EH (cell line): ENCODE data around the gene DCBLD2.

Source experiments
- DNase-seq: peaks from one replicate; pipeline ENCODE4 v3.0.0-alpha.2; 2015; ENCODE audit warnings: low read depth

DCBLD2 gene, protein sequence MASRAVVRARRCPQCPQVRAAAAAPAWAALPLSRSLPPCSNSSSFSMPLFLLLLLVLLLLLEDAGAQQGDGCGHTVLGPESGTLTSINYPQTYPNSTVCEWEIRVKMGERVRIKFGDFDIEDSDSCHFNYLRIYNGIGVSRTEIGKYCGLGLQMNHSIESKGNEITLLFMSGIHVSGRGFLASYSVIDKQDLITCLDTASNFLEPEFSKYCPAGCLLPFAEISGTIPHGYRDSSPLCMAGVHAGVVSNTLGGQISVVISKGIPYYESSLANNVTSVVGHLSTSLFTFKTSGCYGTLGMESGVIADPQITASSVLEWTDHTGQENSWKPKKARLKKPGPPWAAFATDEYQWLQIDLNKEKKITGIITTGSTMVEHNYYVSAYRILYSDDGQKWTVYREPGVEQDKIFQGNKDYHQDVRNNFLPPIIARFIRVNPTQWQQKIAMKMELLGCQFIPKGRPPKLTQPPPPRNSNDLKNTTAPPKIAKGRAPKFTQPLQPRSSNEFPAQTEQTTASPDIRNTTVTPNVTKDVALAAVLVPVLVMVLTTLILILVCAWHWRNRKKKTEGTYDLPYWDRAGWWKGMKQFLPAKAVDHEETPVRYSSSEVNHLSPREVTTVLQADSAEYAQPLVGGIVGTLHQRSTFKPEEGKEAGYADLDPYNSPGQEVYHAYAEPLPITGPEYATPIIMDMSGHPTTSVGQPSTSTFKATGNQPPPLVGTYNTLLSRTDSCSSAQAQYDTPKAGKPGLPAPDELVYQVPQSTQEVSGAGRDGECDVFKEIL

DNA sequence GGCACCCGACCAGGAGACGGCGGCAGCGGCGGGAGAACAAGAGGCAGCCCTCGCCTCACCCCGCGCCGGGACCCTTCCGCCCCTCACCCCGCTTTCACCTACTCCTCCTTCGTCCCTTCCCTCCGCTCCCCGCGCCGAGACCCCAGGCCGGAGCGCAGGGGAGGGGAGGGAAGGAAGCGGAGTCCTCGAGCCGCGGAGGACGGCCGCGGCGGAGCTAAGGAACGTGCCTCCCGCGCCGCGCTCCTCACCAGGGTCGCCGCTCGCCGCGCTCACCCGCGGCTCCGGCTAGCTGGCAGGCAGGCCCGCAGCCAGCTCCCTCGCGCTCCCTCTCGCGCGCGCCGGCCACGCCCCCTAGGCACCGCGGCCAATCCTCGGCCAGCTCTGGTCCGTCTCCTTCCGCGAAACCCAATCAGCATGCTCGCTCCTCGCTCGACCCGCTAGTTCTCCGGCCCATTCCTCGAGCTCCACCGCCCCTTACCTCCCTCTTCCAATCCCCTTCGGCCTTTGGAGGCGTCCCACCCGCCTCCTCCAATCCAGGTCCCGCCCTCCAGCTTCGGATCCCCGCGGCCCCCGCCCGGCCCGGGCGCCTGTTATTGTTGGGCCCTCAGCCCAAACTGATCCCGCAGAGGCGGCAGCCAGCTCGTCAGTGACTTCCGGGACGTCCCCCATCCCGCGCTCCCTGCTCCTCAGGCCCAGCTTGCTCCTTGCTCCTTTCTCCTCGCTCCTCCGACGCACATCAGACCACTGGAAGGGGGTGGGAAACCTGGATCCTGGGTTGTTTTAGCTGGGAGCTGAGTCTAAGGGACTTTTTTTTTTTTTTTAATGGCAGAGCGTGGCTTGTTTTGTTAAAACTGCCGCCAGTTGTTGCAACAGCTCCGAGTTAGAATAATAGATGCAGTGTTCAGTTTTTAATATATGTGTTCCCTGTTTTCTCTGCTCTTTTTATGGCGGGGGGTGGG, at the start of gene DCBLD2:
Gene DCBLD2 (minus strand): TSS at position 304 of the 959 bp plus-strand sequence. CDS start 369 bp downstream, outside the sequence.
- peak; percentile 100 for DNase-seq

DNA sequence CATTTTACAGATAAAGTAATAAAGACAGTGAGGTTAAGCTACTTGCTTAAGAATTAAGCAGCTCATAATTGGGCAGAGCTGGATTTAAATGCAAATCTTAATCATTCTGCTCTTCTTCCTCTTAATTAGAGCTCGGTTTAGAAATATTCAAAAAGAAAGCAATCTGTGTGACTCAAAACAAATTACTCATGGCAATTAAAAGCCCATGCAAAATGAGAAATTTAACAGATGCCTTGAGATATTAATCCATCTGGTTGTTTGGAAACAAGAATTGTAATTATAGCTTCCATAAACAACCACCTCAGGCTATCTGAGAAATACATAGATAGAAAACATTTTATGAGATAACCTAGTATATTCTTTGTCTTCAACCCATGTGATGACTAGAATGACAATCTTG, 44.2 kb upstream of the DCBLD2 start:
- DNase-seq: no peak

DNA sequence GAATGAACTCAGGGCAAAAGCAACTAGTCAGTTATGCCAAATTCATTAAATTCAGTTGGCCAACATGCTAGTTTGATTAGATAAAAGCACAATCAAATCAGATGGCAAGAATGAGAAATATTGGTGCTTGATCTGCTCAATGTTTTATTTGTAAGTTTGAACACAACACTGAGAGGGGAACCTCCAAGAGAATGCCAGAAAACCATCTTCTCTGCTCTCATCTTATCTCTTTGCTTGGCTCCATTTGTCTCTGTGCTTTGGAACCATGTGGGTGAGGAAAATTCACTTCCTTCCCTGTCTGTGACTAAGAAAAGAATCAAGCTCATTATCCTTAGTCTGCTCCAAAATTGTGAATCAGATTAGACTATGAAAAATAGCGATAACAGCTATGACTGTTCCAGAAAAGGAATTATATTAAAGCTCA, 43.6 kb upstream of the DCBLD2 start:
- DNase-seq: peak; percentile 49

DNA sequence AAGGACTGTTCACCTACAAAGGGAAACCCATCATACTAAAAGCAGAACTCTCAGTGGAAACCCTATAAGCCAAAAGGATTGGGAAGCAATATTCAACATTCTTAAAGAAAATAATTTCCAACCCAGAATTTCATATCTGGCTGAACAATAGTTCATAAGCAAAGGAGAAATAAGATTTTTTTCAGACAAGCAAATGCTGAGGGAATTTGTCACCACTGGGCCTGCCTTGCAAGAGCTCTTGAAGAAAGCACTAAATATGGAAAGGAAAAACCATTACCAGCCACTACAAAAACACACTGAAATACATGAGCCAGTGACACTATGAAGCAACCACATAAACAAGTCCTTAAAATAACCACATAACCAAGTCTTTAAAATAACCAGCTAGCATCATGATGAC, 28.9 kb upstream of the DCBLD2 start:
- DNase-seq: peak; percentile 28

DNA sequence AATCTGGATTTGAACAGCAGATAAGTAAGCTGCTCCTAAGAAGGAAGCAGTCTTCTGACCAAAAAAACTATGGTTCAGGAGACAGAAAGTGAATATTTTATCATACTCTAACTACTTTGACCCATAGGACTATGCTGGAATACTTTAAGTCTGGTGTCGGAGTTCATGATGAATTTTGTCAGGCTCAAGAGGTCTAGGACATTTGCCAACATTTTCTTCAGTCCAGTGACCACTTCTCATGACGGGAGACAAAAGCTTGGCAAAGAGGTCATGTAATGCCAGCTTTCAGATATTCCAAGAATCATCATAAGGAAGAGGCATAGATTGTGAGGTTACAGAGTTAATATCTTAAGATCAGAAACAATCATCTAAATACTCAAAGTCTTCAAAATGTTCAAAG, 20.5 kb upstream of the DCBLD2 start:
- no peak for DNase-seq

DNA sequence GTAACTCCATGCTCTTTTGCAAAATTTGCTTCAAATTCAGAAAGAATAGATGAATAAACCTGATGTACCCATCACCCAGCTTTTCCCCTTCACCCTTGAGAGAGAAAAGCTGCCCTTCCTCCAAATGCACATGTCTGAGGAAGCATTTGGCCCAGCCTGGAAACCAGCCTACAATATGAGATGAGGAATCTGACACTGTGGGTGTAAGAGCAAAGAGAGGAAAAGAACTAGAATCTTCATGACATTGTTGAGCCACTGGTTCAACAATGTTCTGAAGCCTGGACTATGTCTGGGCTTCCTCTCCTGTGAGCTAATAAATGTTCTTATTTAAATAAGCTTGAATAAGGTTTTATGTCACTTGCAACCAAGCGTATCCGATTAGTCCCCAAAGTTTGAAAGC, 18.7 kb upstream of the DCBLD2 start:
- no peak for DNase-seq

DNA sequence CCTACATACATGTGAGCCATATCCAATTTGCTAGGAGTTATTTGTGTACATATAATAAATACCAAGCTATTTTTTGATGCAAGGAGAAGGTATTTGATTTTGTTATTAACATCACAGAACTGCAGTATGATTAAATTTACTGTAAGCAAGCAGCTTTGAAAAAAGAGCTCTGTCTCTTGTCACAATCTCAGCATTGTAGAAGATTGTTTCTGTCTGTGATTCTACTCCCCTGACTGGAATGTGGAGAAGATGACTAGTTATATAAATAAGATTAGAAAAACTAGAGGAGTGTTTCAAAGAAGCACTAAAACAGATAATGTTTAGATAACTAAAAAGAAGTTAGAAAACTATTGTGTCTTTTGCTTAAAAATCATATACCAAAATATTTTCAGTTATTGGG, 17.1 kb upstream of the DCBLD2 start:
- peak; percentile 58 for DNase-seq

DNA sequence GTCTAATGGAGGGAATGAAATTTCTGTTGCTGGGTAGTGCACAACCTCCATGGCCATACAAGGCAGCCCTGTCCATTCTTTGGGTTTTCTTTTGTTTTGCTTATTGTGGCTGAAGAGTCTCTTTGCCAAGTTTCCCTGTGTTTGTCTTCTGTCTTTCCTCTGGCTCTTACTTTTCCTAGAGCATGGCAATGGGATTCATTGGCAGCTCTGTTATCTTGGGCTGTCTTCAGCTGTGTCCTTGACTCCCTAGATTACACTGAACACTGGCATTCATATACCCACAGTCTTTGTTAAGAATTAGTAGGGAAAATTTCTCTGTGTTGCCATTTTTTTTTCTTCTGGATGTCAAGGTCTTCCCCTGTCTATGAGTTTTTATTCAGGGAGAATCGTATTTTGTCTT, 16.1 kb upstream of the DCBLD2 start:
- peak; percentile 24 for DNase-seq

DNA sequence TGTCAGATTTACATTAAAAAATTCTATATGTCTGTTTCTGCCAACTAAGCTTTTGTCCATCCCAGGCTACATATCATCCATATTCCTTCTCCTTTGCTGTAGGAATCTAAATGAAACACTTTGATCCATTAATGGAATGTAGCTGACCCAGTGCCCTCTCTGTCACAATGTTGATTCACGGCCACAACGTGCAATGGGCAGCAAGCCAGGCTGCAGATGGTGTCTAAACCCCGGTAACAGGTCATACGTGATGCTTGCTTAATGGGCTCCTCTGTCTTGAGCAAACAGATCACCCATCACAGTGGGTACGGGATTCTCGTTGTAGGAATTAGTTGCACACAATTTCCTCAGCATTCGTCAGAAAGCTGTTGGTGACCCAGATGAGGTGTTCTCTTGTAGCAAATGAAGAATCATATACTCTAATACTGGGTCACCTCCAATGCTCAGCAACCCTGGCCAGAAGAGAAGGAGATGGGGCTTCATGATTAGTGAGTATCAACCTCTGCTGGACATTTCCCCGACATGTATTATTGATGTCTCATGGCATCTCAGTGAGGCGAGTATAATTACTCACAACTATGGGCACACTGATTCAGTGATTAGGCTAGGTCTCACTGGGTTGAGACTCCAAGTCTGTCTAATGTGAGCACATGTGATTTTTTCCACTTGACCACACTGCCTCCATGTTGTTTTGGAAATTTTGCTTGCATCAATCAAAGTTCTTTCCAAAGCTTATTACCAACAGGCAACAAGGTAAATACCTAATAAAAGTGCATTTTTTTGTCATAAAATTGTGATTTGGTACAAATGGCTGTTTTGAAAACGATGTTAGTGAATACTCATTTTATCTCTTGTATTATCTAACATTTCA, 12.9 kb upstream of the DCBLD2 start:
- no peak for DNase-seq

DNA sequence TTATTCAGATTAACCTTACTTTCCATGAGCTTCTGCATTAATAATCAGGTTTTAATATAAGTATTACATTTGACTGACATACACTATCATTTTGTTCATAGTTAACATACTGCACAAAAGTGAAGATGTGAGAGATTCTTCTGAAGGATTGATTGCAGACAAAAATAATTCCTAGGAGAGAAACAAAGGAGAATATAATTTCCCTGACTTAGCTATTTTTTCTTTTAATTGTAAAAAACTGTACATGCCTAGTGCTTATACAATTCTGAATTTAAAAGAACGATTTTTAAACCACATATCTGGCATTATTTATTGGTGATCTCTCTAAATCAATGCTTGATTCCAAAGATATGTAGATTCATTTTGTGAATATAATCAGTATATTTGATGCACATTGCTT, 11.0 kb upstream of the DCBLD2 start:
- DNase-seq: no peak

DNA sequence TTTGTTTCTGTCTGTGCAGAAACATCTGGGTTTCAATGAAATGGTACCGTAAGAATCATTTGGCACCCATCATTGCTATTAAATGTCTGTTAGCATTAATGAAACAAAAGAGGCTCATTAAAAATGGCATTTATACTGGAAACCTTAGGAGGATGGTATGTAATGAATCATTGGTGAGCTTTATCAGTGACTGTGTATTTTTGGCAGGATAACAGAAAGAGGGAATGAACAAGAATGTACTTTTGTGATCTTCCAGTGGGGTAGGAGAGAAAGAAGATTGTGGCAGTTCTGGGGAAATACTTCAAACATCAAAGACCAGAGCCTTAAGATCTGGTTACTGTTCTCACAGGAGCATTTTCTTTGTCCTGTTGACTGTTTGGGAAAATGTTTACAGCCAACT, 4.7 kb upstream of the DCBLD2 start:
- DNase-seq: peak; percentile 95

DNA sequence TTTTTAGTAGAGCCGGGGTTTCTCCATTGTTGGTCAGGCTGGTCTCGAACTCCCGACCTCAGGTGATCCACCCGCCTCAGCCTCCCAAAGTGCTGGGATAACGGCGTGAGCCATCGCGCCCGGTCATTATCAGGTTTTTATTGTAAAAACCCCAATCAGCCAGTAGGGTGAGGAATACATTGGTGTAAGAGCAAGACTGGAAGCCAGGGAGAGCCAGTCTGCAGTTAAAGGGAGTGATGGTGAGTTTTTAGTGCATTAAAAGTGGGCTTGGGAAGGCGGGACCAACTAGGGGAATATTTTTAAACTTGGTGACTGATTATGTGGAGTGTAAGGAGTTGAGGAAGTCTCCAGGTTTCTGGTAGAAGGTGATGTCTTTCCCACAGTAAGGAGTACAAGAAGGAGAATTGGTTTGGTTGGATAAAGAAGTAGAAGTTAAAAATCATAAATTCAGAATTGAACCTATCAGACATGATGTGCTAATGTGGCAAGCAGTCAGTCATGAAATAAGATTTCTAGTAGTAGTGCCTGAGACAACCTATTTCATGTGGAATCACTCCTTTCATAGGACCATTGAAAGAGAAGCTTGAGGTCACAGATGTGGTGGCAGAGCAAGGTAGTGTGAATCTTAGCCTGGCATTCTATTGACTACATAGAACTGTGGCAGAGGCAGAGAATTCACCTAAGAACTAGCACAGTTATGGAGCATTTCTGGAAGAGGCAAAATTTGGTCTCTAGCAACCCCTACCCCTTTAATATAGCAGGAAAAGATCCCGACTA, 2.4 kb upstream of the DCBLD2 start:
- no peak for DNase-seq

DNA sequence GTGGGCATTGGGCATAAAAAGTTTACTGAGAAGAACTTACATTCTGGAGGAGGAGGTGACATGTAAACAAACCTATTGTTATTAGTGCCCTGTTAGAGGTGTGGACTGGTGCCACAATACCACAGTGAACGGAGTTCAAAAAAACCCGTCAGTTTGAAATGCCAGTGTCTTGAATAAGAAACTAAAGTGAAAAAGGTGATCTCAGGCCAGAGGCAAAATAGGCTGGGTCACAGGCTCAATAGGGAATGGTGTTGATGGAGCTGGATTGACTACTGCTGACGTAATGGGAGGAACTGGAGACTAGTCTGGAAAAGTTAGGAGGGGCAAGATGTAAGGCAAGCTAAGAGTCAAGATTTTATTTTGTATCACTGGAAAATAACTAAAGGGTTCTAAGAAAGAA, 1.6 kb upstream of the DCBLD2 start:
- no peak for DNase-seq

DNA sequence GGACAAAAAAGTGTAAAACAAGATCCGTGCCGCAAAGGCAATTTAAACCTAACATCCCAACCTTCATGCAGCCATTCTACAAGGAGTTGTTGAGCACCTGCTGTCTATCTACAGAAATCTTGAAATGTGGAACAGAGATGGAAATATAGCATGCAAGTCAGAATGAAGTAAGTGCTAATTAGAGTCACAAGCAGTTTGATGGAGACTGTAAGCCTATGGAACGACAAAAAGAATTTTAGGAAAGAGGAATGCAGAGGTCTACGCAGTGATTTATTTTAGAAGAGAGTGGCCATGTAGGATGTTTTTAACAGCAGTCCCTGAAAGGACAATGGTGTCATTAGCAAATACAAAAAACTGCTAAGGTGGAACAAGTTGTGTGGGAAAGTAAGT, 851 bp upstream of the DCBLD2 start:
- DNase-seq: no peak

DNA sequence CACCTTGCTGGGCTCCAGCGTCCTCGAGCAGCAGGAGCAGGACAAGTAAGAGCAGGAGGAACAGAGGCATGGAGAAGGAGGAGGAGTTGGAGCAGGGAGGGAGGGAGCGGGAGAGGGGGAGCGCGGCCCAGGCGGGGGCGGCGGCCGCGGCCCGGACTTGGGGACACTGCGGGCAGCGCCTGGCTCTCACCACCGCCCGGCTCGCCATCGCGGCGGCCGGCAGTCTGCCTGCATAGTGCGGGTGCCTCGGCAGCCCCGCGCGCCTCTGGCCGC, 440 bp downstream of the DCBLD2 start:
- DNase-seq: peak; percentile 71

DNA sequence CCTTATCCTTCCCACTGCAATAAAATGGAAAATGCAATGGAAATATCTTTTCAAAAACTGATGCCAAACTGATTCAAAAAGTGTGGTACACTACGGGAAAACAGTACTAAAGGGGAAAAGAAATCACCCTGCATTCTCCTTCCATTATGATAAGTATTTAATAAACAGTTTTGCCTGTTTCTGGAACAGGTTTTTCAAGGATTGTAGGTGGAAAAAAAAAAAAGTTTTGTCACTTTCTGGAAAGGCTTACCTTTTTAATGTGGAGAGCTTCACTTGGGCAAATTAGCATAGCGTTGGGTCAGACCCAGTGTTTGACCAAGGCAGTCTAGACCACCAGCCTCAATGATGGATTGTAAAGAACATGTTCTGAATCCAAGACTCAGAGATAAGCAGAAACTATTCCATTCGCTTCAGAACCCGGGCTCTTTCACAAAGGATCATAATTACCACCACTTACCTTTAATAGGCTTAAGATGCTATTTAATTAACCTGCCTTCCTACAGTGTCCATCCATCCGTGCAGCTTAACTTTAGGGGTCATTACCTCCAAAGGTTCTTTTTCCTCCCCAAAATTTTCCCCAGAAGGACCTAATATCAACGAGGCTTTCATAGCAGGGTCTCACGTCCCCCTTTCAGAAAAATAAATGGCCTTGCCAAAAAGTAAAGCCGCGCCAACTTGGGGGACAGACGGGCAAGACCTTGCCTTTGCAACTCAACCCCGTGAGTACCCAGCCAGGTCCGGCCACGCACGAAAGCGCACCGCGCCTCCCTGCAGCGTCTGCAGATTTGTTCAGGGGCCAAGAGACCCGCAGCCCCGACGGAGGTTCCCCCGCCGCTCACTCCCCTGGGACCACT, 1.0 kb downstream of the DCBLD2 start:
- DNase-seq: no peak

DNA sequence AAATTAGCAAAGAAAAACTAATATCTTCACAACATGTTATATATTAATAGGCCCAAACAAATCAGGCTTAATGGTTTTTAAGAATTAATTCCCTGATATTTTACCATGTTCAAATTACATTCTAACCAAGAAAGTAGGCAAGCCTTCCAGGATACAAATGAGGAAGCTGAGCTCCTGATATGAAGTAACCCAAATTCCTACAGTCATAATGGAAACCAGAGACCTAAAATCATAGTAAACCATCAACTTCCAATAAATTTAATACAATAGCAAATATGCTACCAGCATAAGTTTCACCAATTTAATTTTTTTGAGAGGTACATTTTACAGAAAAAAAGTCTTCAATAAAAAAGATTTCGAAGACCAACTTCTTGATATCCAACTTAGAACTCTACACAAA, 3.8 kb downstream of the DCBLD2 start:
- peak; percentile 16 for DNase-seq

DNA sequence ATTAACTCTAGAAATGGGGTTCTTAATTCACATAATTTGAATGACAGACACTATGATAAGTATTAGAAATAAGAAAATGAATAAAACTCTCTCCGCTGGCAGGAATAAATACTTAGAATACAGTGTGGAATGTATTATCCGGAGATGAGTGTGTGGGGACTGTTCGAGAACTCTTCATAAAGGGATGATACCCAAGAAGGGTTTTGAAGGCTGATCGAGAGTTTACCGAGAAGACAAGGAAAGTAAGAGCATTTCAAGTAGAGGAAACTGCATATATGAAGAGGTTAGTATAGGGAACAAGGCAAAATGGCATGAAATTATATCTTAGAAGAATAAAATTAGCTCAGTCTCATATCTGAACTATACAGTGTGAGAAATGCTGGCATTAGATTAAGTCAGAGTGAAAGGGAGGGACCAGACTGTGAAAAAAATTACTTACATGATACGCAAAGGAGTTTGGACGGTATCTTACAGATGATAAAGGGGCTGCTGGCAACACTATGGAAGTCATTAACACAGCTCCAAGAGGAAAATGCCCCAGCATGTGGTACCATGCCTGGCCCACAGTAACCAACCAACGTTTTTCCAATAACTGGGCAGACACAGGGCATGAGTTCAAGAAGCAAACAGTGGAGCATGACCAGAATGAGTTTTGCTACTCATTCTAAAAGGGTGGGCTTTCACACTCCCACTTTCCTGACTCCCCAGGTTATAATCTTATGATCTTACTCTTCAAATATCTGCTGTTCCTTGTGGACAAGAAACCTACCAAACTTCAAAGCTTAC, 6.5 kb downstream of the DCBLD2 start:
- no peak for DNase-seq

DNA sequence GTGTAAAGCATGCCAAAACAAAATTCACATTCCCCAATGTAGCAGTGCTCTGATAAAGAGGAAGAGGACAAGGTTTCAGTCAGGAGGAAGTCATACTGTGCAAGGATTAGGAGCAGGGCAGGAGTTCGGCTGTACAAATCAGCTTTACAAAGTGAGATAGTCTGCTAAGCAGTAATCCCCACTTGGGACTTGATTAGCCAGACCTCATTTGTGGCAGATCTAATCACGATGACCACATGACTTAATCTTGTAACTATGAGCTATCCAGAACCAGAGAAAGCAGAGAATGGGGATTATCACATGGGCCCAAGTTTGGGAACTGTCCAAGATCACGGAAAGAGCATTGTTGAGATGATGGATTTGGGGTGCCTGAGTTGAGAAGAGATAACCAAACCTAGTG, 7.8 kb downstream of the DCBLD2 start:
- peak; percentile 47 for DNase-seq
